OCI-LY7 (cell line): Measurements from ENCODE around the gene GCAT.

ENCODE experiments used
- EZH2phosphoT487 ChIP-seq: fragments of 200-600 bp; sonication (generic); IDR thresholded peaks from 2 replicates; pipeline ENCODE4 v1.6.1; 2018; ENCODE audit warnings: low read depth, borderline replicate concordance, mild to moderate bottlenecking, mixed run types, antibody characterized with exemption, low read length, moderate library complexity, mixed read lengths
- TF ChIP-seq, protein P1 (sequence below): fragments of 200-600 bp; sonication (generic); conservative IDR thresholded peaks from 2 replicates; pipeline ENCODE4 v1.5.1; 2014; ENCODE audit warnings: mild to moderate bottlenecking, antibody characterized with exemption, low read length, moderate library complexity, mixed read lengths

DNA sequence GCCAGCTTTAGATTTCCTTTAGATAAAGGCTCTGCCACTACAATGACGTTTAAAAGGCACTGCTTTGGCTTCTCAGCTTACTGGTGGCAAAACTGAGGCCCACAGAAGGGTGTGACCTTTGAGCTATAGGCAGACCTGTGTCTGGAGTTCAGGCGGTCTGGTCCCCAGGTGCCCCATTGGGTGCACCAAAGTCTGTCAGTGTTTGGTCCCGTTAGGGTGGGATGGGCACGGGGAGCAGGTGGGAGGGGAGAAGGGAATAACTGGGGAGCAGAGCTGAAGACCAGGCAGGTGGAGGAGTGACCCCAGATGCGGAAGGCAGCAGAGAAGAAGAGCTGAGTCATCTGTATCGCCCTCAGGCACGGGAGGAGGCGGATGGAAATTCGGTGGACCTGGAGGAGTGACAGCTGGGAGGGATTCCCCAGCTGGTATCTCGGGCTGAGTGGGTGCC is 45.3 kb upstream of the GCAT start:
- TF ChIP-seq, protein P1, sequence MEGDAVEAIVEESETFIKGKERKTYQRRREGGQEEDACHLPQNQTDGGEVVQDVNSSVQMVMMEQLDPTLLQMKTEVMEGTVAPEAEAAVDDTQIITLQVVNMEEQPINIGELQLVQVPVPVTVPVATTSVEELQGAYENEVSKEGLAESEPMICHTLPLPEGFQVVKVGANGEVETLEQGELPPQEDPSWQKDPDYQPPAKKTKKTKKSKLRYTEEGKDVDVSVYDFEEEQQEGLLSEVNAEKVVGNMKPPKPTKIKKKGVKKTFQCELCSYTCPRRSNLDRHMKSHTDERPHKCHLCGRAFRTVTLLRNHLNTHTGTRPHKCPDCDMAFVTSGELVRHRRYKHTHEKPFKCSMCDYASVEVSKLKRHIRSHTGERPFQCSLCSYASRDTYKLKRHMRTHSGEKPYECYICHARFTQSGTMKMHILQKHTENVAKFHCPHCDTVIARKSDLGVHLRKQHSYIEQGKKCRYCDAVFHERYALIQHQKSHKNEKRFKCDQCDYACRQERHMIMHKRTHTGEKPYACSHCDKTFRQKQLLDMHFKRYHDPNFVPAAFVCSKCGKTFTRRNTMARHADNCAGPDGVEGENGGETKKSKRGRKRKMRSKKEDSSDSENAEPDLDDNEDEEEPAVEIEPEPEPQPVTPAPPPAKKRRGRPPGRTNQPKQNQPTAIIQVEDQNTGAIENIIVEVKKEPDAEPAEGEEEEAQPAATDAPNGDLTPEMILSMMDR = no peak
- no peak for TF ChIP-seq EZH2phosphoT487
